ENCODE results near the gene PATZ1. TPM values are rescaled to one million over a fixed set of nuclear protein-coding genes. Genes with fewer than 3 reads are reported as not detected.

PATZ1 gene
- total RNA-seq, 1 experiment from 2014 or later: 14.6 TPM

DNA sequence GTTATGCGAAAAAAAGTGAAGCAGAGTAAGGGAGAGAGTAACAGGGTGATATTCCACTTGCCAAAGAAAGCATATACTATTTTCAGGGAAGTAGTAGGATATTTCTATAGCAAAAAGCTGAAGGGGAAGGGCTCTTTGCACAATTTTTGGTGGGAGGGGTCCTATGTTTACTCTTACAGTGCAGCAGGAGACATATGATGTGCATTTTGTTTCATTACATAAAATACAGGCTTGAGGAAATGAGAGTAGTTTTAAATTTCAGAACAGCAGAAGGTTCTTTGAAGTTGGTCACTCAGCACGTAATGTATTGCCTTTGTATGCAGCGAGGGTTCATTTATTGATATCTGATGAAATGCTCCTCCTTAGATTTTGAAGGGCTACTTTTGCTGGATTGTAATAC lies 50.8 kb downstream of the PATZ1 start:
- H3K4me3 ChIP-seq: no peak overlapping the region
- H3K36me3 ChIP-seq: no peaks in the 10 kb centered on the region
- no peaks in the 10 kb centered on the region for H3K27me3 ChIP-seq
- DNase-seq: no peak
- H3K9me3 ChIP-seq: no peaks in the 10 kb centered on the region

DNA sequence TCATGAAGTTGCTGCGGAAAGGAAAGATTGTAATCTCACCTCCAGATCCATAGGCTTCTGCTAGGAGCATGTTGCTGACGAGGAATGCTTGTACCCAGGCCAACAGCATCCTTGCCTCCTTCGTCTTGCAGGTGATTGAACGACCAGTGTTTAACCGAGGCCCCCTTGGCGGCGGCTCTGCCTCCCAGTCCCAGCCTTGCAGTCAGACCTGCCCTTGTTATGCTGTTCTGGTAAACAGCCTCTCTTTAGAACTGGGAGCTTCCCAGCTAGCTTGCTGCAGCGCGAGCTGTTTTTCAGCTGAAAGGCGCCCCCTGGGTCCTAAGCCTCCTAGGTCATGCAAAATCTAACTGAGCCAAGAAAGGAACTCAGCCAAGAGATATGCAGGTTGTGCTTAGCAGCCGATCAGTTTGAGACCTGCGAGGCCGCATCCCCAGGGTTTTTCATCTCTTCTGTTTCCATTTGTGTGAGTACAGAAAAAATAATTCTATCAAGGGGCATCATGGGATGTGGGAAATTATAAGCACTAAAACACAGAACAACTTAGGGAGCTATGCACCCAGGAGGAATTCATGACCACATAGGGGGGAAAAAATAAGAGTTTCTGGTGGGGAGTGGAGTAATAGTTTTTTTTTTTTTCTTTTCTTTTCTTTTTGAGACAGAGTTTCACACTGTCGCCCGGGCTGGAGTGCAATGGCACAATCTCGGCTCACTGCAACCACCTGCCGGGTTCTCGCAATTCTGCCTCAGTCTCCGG lies 53.7 kb downstream of the PATZ1 start, which contains the start of gene PIK3IP1:
Gene PIK3IP1, minus strand, starts transcription at position 253 of the 754 bp plus-strand sequence. Its CDS starts 144 bp downstream, at position 109.
- no peaks in the 10 kb centered on the region for H3K27me3 ChIP-seq
- DNase-seq: peak; percentile 61
- H3K4me3 ChIP-seq: peak within 1 kb of the TSS; percentile 2; the same call in 1 of the 2 replicates
- H3K9me3 ChIP-seq: no peaks in the 10 kb centered on the region
- no peaks in the 10 kb centered on the region for H3K36me3 ChIP-seq

DNA sequence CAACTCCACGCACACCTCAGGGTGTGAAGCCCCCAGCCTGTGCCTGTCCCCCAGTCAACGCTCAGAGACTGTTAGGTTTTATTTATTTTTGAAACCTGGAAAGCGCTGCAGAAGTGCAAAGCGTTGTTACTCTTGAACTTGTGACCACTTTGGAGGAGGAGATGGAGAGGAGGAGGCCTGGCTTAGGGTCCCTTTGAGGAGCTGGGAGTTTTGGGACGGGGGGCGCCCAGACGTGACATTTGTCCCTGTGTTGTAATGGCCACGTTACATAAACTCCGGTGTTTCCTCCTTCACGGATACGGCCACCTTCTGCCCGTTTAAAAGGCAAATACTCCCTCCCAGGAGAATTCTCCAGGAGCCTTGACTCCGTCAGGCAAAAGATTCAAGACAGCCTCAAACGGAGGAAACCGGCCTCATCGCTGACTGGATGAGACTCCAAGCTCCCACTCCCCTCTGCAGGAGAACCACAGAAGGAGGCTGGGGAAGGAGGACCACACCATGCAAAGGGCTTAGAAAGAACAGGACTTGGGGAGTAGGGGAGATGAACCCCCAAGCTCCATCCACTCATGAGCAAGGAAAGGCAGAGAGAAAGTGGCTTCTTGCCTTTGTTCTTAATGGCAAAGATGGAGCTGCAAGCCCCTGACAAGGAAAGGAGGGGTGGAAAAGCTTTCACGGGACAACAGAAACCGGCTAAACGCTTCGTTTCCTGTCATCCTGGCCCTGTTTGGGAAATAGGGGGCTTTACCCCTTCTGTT lies 54.5 kb downstream of the PATZ1 start:
- H3K9me3 ChIP-seq: no peaks in the 10 kb centered on the region
- H3K27me3 ChIP-seq: no peaks in the 10 kb centered on the region
- no peak for DNase-seq
- no peaks in the 10 kb centered on the region for H3K36me3 ChIP-seq
- peak overlapping the region; percentile 2; the same call in 1 of the 2 replicates for H3K4me3 ChIP-seq

DNA sequence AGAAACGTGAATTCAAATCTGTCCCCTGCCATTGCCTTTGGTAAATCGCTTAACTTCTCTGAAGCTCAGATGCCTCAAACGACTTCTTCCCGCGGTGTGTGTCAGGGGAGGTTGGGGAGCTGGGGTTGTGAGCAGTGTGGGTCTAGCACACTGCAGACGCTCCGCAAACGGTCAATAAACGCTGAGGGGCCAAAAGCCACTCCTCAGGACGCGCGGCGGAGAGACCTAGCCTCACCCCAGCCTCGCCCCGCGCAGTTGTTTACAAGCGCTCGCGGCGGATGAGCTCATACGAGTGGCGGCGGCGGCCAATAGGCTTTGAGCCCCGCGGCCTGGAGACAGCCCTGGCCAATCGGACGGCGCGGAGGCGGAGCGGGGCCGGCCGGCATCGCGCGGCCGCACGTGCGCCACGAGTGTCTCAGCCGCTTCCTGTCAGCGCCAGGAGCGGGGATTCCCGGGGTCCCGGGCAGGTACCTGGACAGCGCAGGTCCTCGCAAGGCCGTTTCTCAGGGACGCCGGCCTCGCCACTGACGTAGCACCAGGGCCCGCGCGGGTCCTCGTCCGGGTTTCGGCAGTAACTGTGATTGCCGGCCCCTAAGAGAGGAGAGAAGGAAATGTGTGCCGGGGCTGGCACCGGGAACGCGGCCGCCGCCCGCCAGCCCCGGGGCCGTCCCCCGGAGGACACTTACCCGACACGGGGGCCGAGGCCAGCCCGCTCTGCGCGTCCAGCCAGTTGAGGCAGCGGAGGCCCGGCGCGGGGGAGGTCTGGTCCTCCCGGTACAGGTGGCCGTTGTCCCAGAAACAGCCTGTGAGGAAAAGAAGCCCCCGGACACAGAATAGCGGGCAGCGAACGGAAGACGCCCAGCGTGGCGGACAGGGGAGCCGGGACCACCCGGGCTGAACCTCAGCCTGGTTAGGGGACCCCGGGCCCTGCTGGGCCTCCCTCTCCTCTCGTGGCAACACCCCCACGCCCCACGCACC lies 55.4 kb downstream of the PATZ1 start:
- DNase-seq: peak; percentile 92
- Histone ChIP-seq H3K4me3 (peak overlapping the region; percentile 52), H3K36me3 (no peaks in the 10 kb centered on the region), H3K9me3 (no peaks in the 10 kb centered on the region), H3K27me3 (no peaks in the 10 kb centered on the region)

DNA sequence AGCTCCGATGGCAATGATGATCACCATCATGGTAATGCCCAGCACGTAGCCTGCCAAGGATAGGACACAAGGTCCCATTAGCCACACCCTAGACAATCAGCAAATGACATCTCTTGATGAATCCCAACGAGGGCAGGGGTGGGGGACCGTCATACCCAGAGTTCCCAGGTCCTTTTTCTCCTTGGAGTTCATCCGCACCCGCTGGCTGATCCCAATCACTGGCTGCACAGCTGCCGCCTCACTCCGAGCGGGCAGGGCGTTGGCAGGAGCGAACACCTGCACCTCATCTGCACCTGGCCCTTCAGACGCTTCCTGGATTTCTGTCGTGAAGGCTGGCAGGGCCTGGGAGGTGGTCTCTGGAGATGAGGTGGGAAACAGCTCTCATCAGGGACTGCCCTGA lies 56.8 kb downstream of the PATZ1 start:
- Histone ChIP-seq H3K36me3 (no peaks in the 10 kb centered on the region), H3K27me3 (no peaks in the 10 kb centered on the region), H3K9me3 (no peaks in the 10 kb centered on the region), H3K4me3 (no peak overlapping the region)
- DNase-seq: no peak

DNA sequence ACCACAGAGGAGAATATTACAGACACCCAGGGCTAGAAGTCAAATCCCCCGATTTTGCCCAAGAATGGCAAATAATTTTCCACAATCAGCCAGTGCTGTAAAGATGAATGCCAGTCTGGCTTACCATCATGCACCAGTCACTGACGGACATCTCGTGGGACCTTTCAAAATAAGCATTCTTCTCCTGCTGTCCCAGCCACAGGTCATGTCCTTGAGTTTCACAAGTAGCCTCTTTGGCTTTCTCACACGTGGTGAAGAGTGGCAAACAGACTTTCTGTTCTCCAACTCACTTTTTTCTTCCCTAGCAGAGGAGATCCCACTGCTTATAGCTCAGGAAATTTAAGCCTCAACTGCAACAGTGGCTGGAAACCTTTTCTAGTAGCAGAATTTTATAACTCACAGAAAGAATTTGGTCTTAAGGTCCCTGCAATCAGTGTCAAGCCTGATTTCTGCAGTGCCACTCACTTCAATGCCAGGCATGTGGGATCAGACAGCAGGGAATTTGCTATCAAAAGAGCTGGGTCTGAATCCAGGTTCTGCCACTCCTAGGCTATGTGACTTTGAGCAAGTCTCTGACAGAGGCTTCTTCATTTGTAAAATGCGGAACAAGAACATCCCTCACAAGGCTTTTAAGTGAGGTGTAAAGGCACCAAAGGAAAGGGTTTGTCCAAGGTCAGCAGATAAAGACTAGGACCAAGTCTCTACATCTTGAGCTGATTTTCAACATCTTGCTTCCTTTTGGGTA lies 57.5 kb downstream of the PATZ1 start:
- no peak for DNase-seq
- H3K4me3 ChIP-seq: no peak overlapping the region
- no peaks in the 10 kb centered on the region for H3K36me3 ChIP-seq
- H3K9me3 ChIP-seq: no peaks in the 10 kb centered on the region
- no peaks in the 10 kb centered on the region for H3K27me3 ChIP-seq

DNA sequence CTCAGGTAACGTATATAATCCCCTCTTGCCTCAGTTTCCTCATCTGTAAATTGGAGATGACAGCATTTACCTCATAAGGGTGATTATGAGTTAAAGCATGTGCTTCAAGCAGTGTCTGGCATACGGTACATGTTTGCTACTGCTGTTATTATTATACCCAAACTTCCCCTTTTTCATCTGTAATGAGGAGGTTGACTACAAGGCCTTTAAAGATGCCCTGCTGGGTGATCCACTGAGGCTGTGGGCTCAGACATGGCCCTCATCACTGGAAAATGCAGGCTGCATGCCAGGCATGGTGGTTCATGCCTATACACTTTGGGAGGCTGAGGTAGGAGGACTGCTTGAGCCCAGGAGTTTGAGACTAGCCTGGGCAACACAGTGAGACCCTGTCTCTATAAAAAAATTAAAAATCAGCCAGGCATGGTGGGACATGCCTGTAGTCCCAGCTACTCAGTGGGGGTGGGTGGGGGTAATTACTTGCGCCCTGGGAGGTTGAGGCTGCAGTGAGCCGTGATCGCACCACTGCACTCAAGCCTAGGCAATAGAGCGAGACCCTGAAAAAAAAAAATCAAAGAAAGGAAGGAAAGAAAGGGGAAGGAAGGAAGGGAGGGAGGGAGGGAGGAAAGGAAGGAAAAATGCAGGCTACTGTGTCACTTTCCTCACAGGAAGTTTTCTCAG lies 58.2 kb downstream of the PATZ1 start:
- Histone ChIP-seq H3K4me3 (no peak overlapping the region), H3K9me3 (no peaks in the 10 kb centered on the region), H3K36me3 (no peaks in the 10 kb centered on the region), H3K27me3 (no peaks in the 10 kb centered on the region)
- no peak for DNase-seq

DNA sequence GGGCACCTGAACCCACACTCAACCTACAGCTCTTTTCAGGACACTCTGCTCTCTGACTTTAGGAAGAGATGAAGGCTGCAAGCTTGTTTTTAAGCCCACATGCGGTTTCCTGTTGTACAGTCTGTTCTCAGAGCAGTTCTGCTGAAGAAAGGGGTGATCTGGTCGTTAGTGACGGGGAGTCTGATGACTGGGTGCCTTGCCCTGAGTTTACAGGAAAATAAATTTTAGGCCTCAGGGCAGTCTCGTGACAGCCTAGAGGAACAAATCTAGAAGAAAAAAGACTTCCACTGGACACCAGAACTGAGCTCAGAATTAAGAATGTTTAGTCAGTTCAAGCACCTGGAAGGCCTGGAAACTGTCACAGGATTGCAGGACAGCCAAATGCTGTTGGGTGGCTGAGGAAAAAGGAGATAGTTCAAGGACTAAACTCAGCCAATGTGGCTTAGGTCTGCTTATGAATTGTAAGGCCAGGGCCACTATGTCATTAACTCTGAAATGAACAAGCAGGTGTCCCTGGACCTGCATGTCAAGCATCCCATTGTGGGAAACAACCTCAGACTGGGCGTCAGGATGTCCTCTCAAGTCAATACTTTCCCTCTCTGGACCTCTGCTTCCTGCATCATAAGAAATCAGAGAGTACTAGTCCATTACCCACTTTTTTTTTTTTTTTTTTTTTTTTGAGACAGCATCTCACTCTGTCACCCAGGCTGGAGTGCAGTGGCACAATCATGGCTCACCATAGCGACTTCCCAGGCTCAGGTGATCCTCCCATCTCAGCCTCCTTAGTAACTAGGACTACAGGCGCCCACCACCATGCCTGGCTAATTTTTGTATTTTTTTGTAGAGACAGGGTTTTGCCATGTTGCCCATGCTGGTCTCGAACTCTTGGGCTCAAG lies 59.5 kb downstream of the PATZ1 start:
- Histone ChIP-seq H3K4me3 (no peak overlapping the region), H3K36me3 (no peaks in the 10 kb centered on the region), H3K9me3 (no peaks in the 10 kb centered on the region), H3K27me3 (no peaks in the 10 kb centered on the region)
- DNase-seq: no peak

DNA sequence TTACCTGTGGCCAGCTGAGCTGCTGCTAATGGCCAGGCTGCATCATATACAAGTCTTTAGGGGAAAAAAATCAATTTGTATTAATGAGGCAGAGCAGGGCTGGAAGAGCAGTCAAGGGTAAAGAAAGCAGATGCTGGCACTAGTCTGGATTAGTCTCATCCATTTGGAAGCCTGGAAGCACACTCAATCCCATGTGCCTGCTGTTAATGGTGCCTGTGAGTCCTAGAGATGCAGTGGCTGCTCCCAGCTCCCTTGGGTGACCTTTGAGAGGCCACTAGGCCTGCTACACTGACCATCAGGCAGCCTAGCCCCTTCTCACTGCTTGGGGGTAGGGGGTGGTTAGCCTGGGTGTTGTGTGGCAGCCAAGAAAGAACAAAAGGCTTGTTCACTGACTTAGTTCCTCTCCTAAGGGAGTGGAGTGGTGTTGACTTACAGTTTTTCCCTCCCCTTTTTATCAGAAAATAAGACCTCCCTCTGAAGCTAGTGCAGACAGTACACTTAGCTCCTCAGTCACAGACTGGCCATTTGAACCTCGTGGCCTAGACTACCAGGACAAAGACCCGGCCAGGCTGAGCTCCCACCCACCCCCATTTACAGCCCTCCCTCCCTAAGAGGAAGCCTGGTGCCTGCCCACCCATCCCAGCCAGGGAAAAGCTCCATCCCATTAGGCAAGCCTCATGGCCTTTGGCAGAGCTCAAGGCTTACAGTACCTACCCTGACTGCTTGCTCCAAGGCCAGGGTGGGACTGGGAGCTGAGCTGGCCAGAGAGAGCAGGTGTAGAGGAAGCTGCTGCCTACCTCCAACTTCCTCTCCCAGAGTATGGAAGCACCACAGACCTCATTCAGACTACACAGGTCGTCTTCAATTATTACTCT lies 61.6 kb downstream of the PATZ1 start:
- Histone ChIP-seq H3K36me3 (no peaks in the 10 kb centered on the region), H3K9me3 (no peaks in the 10 kb centered on the region), H3K27me3 (no peaks in the 10 kb centered on the region), H3K4me3 (no peak overlapping the region)
- no peak for DNase-seq

DNA sequence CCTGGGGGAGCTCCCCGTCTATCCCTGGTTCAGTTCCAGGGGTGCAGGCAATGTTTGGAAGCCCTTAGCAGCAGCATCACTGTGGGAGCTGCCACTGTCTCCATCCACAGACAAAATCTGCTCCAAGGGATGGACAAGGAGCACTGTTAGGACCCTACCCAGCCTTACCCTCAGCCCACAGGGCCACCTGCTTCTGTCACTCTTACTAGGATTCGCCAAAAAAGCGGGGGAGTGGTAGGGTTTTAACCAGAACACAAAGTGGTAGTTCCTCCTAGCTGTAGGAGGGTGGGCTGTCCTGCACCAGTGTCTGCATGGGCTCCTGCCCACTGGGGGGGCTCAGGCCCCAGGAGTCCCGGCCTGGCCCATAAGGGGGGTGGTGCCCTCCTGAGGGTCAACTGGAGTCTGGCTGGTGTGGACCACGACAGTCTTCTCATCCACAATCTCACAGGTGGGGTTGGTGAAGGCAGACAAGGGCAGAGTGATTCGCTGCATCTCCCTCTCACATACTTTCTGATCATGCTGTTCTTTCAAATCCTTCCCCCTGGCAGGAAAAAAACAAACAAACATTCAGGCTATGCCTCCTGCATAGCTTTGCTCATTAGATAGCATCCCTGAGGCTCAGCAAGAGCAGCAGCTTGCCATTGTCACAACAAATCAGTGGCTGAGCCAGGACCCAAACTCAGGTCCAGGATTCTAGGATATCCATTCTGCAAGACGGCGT lies 63.2 kb downstream of the PATZ1 start:
- Histone ChIP-seq H3K36me3 (no peaks in the 10 kb centered on the region), H3K4me3 (no peak overlapping the region), H3K9me3 (no peaks in the 10 kb centered on the region), H3K27me3 (no peaks in the 10 kb centered on the region)
- DNase-seq: no peak

DNA sequence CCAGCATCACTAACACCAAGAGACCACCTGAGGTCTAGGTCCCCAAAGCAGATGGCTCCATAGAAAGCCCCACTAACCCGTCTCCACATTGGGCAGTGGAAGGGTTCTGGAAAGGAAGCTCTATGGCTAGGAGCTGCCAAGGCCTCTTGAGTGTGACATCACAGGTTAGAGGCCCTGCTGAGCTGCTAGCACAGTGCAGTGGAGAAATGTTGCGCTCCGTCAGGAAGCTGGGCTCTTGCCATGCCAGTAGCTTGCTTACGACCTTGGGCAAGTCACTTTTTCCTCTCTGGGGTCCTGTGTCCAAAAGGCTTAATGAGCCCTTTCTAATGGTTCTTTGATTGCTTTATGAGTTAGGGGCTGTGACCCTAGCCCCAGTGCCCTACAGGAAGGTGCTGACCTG lies 64.4 kb downstream of the PATZ1 start:
- Histone ChIP-seq H3K27me3 (no peaks in the 10 kb centered on the region), H3K4me3 (no peak overlapping the region), H3K9me3 (no peaks in the 10 kb centered on the region), H3K36me3 (no peaks in the 10 kb centered on the region)
- no peak for DNase-seq

DNA sequence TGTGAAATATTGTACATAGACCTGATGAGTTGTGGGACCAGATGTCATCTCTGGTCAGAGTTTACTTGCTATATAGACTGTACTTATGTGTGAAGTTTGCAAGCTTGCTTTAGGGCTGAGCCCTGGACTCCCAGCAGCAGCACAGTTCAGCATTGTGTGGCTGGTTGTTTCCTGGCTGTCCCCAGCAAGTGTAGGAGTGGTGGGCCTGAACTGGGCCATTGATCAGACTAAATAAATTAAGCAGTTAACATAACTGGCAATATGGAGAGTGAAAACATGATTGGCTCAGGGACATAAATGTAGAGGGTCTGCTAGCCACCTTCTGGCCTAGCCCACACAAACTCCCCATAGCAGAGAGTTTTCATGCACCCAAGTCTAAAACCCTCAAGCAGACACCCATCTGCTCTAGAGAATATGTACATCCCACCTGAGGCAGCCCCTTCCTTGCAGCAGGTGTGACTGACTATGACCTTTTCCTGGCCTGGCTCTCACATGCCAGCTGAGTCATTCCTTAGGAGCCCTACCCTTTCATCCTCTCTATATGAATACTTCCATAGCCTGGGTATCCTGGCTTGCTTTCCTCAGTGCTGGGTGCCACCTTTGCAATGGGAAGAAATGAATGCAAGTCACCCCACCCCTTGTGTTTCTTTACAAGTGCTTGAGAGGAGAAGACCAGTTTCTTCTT lies 66.2 kb downstream of the PATZ1 start:
- no peaks in the 10 kb centered on the region for H3K9me3 ChIP-seq
- H3K4me3 ChIP-seq: no peak overlapping the region
- DNase-seq: no peak
- peaks cover 5% of the 10 kb centered on the region; the same call in 1 of the 2 replicates for H3K36me3 ChIP-seq
- H3K27me3 ChIP-seq: no peaks in the 10 kb centered on the region

DNA sequence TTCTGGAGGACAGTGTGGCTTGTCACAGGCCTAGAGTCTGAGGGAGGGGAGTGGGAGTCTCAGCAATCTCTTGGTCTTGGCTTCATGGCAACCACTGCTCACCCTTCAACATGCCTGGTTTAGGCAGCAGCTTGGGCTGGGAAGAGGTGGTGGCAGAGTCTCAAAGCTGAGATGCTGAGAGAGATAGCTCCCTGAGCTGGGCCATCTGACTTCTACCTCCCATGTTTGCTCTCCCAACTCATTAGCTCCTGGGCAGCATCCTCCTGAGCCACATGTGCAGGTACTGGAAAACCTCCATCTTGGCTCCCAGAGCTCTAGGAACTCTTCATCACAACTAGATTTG lies 66.8 kb downstream of the PATZ1 start:
- Histone ChIP-seq H3K27me3 (no peaks in the 10 kb centered on the region), H3K4me3 (no peak overlapping the region), H3K36me3 (peaks cover 6% of the 10 kb centered on the region; the same call in 1 of the 2 replicates), H3K9me3 (no peaks in the 10 kb centered on the region)
- DNase-seq: no peak
